Central memory CD8-positive, alpha-beta T cell (primary cell): ENCODE data around the gene SNRPA1.

Source experiments
- ATAC-seq: fragments of 150-1000 bp; cut with Tn5 transposase; replicated peaks from 2 replicates; pipeline ENCODE4 v1.10.0; 2022; ENCODE audit warnings: mild to moderate bottlenecking, moderate FRiP score, moderate number of reproducible peaks; ENCODE audit not compliant: poor library complexity, severe bottlenecking; ENCODE audit errors: extremely low read depth
- DNase-seq, 2 donors: peaks; one replicate each; pipeline ENCODE4 v3.0.0; 2021; ENCODE audit warnings: low spot score in 2 of 2
- H3K27ac Mint-ChIP-seq: one replicate; pipeline ENCODE4 v1.8.0; 2022; ENCODE audit warnings: low read depth, mild to moderate bottlenecking, moderate library complexity, mixed read lengths
- H3K27me3 Mint-ChIP-seq: one replicate; pipeline ENCODE4 v1.8.0; 2022; ENCODE audit warnings: mixed read lengths
- H3K36me3 Mint-ChIP-seq: one replicate; pipeline ENCODE4 v1.8.0; 2022; ENCODE audit warnings: mild to moderate bottlenecking, moderate library complexity, mixed read lengths; ENCODE audit not compliant: insufficient read depth
- H3K4me1 Mint-ChIP-seq: one replicate; pipeline ENCODE4 v1.8.0; 2022; ENCODE audit warnings: mixed read lengths
- H3K4me3 Mint-ChIP-seq: one replicate; pipeline ENCODE4 v1.8.0; 2022; ENCODE audit warnings: mild to moderate bottlenecking, moderate library complexity, mixed read lengths
- H3K9me3 Mint-ChIP-seq: one replicate; pipeline ENCODE4 v1.8.0; 2022; ENCODE audit warnings: mixed read lengths

Gene SNRPA1

DNA sequence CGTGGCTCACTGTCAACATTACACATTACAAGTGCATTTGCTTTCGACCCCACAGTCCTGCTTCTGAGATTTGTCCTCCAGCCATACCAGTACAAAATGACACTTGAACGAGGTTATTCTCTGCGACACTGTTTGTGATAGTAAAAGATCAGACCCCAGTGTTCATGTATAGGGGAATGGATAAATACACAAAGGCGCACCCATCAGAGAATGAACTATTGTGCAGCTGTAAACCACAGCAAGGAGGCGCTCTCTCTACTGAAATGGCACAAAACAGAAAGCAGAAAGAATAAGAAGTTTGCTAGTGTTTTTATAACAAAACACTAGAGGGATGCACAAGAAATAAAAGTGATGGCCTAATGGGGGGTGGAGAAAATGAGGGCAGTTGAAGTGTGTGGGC is 38.3 kb downstream of the SNRPA1 start:
- no peak overlapping the region for H3K27ac Mint-ChIP-seq
- peaks cover 7% of the 10 kb centered on the region for H3K36me3 Mint-ChIP-seq
- H3K4me1 Mint-ChIP-seq: peaks cover 12% of the 10 kb centered on the region
- peaks cover 26% of the 10 kb centered on the region for H3K27me3 Mint-ChIP-seq
- DNase-seq: no peak
- ATAC-seq: no peak
- H3K4me3 Mint-ChIP-seq: no peak overlapping the region
- H3K9me3 Mint-ChIP-seq: no peaks in the 10 kb centered on the region

DNA sequence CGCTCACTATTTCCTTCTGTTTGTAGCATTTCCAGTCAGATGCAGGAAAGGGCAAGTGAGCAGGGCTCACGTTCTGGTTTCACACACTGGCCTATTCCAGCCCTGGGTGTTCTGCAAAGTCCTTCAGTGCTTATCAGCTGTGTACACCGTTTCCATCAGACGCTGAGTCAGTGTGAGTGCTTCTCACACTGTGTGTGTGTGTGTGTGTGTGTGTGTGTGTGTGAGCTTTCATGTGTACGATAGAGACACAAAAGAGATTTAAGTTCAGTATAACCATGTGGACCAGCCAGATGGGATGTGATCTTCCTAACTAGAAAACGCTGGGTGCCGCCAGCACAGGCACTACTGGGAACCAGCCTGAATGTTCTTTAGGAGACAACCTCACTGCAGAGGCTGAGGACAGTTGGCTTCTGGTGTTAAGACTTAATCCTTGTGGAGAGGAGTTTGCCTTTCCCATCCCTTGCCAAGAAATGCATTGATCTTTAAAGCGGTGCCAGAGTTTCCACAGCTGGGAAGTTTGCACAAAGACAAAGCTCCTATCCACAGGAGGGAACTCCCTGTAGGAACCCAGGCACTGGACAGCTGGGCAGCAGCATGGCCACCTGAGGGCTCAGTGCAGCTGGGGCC is 39.3 kb downstream of the SNRPA1 start:
- Mint-ChIP-seq H3K27me3 (peaks cover 26% of the 10 kb centered on the region), H3K9me3 (no peaks in the 10 kb centered on the region), H3K36me3 (peaks cover 11% of the 10 kb centered on the region), H3K4me1 (peaks cover 12% of the 10 kb centered on the region), H3K27ac (no peak overlapping the region), H3K4me3 (no peak overlapping the region)
- DNase-seq (no peak), ATAC-seq (no peak)

DNA sequence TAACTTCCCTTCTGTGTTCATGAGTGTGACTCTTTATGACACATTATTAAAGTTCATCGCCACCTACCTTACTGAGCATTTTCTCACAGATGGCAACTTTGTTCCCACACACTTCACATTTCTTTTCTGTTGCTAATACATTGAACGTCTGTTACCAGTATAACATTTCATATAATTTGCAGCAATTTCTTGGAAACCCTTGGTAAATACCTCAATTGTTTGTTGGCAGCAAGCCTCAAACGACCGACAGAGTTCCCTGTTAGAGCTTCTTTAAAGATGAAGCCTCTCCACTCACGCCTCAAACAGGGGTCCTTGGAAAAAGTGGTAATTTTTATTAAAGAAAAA is 40.0 kb downstream of the SNRPA1 start:
- H3K4me3 Mint-ChIP-seq: no peak overlapping the region

DNA sequence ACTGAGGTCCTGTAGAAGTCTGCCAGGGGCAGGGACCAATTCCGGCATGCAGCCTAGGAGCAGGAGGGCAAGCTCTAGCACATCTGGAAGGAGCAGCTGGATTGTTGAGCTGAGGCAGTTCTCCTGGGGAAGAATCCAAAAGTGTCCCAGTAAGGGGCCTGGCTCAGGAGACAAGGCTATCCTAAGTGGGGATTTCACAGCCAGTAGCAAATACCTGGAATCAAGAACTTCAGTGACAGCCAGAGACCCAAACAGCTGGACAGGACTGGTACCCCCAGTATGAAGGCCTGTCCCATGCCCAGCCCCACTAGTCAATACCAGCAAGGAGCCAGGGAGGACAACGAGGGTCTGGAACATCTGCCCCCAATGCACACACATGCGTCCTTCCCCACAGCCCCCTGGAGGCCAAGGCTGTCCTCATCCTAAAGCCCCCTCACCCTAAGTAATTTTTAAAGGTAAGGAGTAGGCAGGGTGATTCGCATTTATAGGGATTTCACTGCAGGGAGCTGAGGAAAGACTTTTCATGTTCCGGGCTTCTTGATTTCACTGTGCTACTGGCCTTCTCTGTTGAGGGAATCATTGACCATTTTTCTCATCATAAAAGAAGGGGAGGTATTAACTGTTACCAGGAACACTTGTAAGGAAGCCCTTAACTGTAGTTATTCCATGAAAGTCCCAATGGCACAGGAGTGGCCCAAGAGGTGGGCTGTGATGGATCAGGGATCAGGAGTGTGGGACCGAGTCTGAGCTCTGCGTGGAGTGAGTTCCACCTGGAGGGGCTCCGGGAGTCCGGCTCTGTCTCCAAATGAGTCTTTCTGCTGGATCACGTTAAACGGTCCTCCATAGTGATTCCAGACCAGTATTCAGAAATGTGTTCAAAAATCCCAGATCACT is 40.6 kb downstream of the SNRPA1 start:
- H3K27ac Mint-ChIP-seq: no peak overlapping the region
- H3K4me1 Mint-ChIP-seq: peaks cover 24% of the 10 kb centered on the region
- peaks cover 18% of the 10 kb centered on the region for H3K36me3 Mint-ChIP-seq
- ATAC-seq: no peak
- no peaks in the 10 kb centered on the region for H3K9me3 Mint-ChIP-seq
- DNase-seq: no peak
- H3K4me3 Mint-ChIP-seq: no peak overlapping the region
- peaks cover 13% of the 10 kb centered on the region for H3K27me3 Mint-ChIP-seq

More for the DNA sequence above, 40.0 kb downstream of the SNRPA1 start:
- no peak for DNase-seq
- no peak for ATAC-seq
- no peak overlapping the region for H3K27ac Mint-ChIP-seq
- peaks cover 18% of the 10 kb centered on the region for H3K36me3 Mint-ChIP-seq
- no peaks in the 10 kb centered on the region for H3K9me3 Mint-ChIP-seq
- H3K4me1 Mint-ChIP-seq: peaks cover 19% of the 10 kb centered on the region
- H3K27me3 Mint-ChIP-seq: peaks cover 19% of the 10 kb centered on the region

DNA sequence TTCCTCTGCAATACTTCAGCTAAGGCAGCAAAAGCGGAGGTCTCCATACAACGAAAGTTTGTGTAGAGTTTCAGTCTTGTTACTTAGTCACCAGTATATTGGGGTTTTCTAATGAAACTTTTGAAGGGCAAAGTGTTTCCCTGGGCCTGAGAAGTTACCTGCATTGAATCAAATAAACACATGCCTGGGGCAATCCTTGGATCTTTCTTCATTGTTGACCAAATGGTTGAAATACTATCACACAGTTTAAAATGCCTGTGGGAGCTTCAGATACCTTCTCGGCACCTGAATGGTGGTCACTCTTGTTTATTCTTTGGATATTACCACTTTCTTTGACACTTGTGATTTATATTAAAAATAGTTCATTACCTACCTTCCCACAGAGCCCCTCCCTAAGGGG is 42.2 kb downstream of the SNRPA1 start:
- Mint-ChIP-seq H3K4me1 (peaks cover 29% of the 10 kb centered on the region), H3K4me3 (peak overlapping the region; percentile 97), H3K27me3 (no peaks in the 10 kb centered on the region), H3K27ac (peak overlapping the region; percentile 80), H3K36me3 (peaks cover 15% of the 10 kb centered on the region), H3K9me3 (no peaks in the 10 kb centered on the region)
- no peak for ATAC-seq
- DNase-seq: no peak

- Mint-ChIP-seq H3K4me3 (peak within 1 kb of the TSS; percentile 97), H3K27me3 (no peaks in the 10 kb centered on the region), H3K36me3 (peaks cover 15% of the 10 kb centered on the region), H3K9me3 (no peaks in the 10 kb centered on the region), H3K27ac (peak within 1 kb of the TSS; percentile 80), H3K4me1 (peaks cover 36% of the 10 kb centered on the region)
- peak; percentile 70 for ATAC-seq
- peak; percentile 76 to 78 for DNase-seq
Observed at GRCh38 chr15:101251830-101252820, 42.9 kb downstream of the SNRPA1 start, which contains the start of gene CHSY1. CHSY1 (minus strand) TSS chr15:101252048; CDS start chr15:101251456, 592 bp downstream.

- Mint-ChIP-seq H3K9me3 (no peaks in the 10 kb centered on the region), H3K4me3 (peak overlapping the region; percentile 97), H3K27ac (peak overlapping the region; percentile 80), H3K27me3 (no peaks in the 10 kb centered on the region), H3K4me1 (peaks cover 46% of the 10 kb centered on the region), H3K36me3 (peaks cover 15% of the 10 kb centered on the region)
- no peak for DNase-seq
- ATAC-seq: peak; percentile 63
Observed at GRCh38 chr15:101250873-101251829, 43.9 kb downstream of the SNRPA1 start.

- peak overlapping the region; percentile 86 for H3K4me3 Mint-ChIP-seq
- DNase-seq (no peak), ATAC-seq (no peak)
- H3K36me3 Mint-ChIP-seq: peaks cover 15% of the 10 kb centered on the region
- H3K9me3 Mint-ChIP-seq: no peaks in the 10 kb centered on the region
- peaks cover 54% of the 10 kb centered on the region for H3K4me1 Mint-ChIP-seq
- H3K27ac Mint-ChIP-seq: peak overlapping the region; percentile 67
- no peaks in the 10 kb centered on the region for H3K27me3 Mint-ChIP-seq
Observed at GRCh38 chr15:101250341-101250831, 44.7 kb downstream of the SNRPA1 start.

GRCh38 chr15:101248274-101248673 is 46.8 kb downstream of the SNRPA1 start:
- H3K4me1 Mint-ChIP-seq: peaks cover 75% of the 10 kb centered on the region
- no peaks in the 10 kb centered on the region for H3K27me3 Mint-ChIP-seq
- H3K27ac Mint-ChIP-seq: peak overlapping the region; percentile 54
- ATAC-seq (no peak), DNase-seq (no peak)
- no peaks in the 10 kb centered on the region for H3K9me3 Mint-ChIP-seq
- peaks cover 15% of the 10 kb centered on the region for H3K36me3 Mint-ChIP-seq
- H3K4me3 Mint-ChIP-seq: no peak overlapping the region

DNA sequence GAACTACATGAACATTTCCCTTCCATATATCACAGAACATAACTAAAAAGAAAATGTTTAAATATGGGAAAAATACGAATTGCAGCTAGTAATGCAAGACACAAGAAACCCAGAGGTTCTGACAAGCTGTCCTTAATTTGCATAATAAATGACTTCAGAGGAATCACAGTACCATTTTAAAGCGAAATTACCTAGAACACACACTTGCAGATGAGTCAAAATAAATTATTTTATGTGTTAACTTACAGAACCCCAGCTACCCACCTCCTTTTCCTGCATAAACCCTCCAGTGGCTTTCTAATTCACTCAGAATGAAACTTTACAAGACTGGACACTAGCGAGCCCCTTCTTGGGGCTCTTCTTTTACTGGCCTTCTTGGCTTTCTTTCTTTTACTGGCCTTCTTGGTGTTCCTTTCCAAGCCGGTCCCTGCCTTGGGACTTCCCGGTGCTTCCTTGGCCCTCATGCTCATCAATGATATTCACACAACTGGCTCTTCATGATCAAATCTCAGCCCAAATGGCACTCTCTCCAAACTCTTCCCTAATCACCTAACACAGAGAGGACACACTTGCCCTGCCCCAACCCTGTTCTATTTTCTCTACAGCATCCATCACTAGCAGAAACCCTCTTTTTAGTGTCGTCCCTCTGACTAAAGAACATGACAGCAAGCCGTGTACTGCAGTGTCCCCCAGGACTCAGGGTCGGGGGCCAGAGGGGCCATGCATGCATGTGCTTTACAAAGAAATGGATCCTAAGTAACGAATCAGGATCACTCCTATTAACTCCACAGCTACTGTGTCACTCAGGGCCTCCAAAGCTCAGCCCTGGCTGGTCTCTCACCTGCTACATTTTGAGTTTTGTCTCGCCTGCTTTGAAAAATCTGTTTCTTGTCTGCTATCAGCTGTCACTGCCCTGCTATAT is 48.0 kb downstream of the SNRPA1 start:
- peaks cover 15% of the 10 kb centered on the region for H3K36me3 Mint-ChIP-seq
- H3K9me3 Mint-ChIP-seq: no peaks in the 10 kb centered on the region
- H3K4me3 Mint-ChIP-seq: peak overlapping the region; percentile 47
- no peaks in the 10 kb centered on the region for H3K27me3 Mint-ChIP-seq
- H3K4me1 Mint-ChIP-seq: peaks cover 79% of the 10 kb centered on the region
- ATAC-seq: no peak
- peak overlapping the region; percentile 54 for H3K27ac Mint-ChIP-seq
- DNase-seq: no peak
